ENCODE results near the gene RAD52. TPM values are rescaled to one million over a fixed set of nuclear protein-coding genes. Genes with fewer than 3 reads are reported as not detected.

RAD52 gene
- total RNA-seq, 6 experiments from 2014 or later = 5.6 to 10.5 (median 8.5) TPM

- peak in 3 of 4 donors; percentile 45 to 62 (median 58) for ATAC-seq
- intact Hi-C loops (cut with DNase I) = no loop called here
- H3K27ac ChIP-seq = no peak overlapping the region
Observed at GRCh38 chr12:911191-911826, 38.2 kb downstream of the RAD52 start.

GRCh38 chr12:910416-910815, 39.1 kb downstream of the RAD52 start:
- H3K27me3 ChIP-seq = no peaks in the 10 kb centered on the region
- H3K36me3 ChIP-seq = peaks cover 0 to 91% (median 26%) of the 10 kb centered on the region in 4 donors
- no peaks in the 10 kb centered on the region for H3K9me3 ChIP-seq
- H3K4me1 ChIP-seq = no peaks in the 10 kb centered on the region
- intact Hi-C loops (cut with DNase I) = no loop called here
- H3K27ac ChIP-seq = no peak overlapping the region
- ATAC-seq = no peak
- no peak for DNase-seq
- TF ChIP-seq POLR2A (IDR thresholded peaks at IDR 0.05) = no peak
- no peak for TF ChIP-seq CTCF (IDR thresholded peaks at IDR 0.05)
- 73% methylated on average over 4 of the region's 4 CpGs for WGBS (ENCODE audit: insufficient coverage, low coverage, low lambda C conversion rate, missing lambda C conversion rate)
- no peak overlapping the region for H3K4me3 ChIP-seq

More at GRCh38 chr12:911191-911826, 38.2 kb downstream of the RAD52 start:
- DNase-seq = no peak
- Histone ChIP-seq H3K9me3 (no peaks in the 10 kb centered on the region), H3K36me3 (peaks cover 0 to 91% (median 25%) of the 10 kb centered on the region in 4 donors), H3K4me1 (no peaks in the 10 kb centered on the region), H3K27me3 (no peaks in the 10 kb centered on the region), H3K4me3 (no peak overlapping the region)
- WGBS (ENCODE audit: insufficient coverage, low coverage, low lambda C conversion rate, missing lambda C conversion rate) = 61% methylated on average over 10 of the region's 10 CpGs
- TF ChIP-seq POLR2A (IDR thresholded peaks at IDR 0.05) (no peak), CTCF (IDR thresholded peaks at IDR 0.05) (no peak)

- TF ChIP-seq CTCF (IDR thresholded peaks at IDR 0.05) (no peak), POLR2A (IDR thresholded peaks at IDR 0.05) (no peak)
- WGBS (ENCODE audit: insufficient coverage, low coverage, low lambda C conversion rate, missing lambda C conversion rate) = 64% methylated on average over 3 of the region's 3 CpGs
- H3K36me3 ChIP-seq = peaks cover 0 to 89% (median 26%) of the 10 kb centered on the region in 4 donors
- DNase-seq = no peak
- H3K27ac ChIP-seq = no peak overlapping the region
- intact Hi-C loops (cut with DNase I) = no loop called here
- no peaks in the 10 kb centered on the region for H3K9me3 ChIP-seq
- H3K4me3 ChIP-seq = no peak overlapping the region
- H3K27me3 ChIP-seq = no peaks in the 10 kb centered on the region
- ATAC-seq = no peak
- no peaks in the 10 kb centered on the region for H3K4me1 ChIP-seq
Observed at GRCh38 chr12:909861-910260, 39.6 kb downstream of the RAD52 start.

- no peak for ATAC-seq
- Histone ChIP-seq H3K4me3 (no peak overlapping the region), H3K27ac (no peak overlapping the region), H3K9me3 (no peaks in the 10 kb centered on the region), H3K4me1 (peaks cover 0 to 19% (median 0%) of the 10 kb centered on the region in 4 donors), H3K27me3 (no peaks in the 10 kb centered on the region), H3K36me3 (peaks cover 0 to 69% (median 26%) of the 10 kb centered on the region in 4 donors)
- intact Hi-C loops (cut with DNase I) = no loop called here
- 76% methylated on average over 16 of the region's 16 CpGs for WGBS (ENCODE audit: insufficient coverage, low coverage, low lambda C conversion rate, missing lambda C conversion rate)
- no peak for DNase-seq
- TF ChIP-seq POLR2A (IDR thresholded peaks at IDR 0.05) (no peak), CTCF (IDR thresholded peaks at IDR 0.05) (no peak)
Observed at GRCh38 chr12:907413-908185, 41.9 kb downstream of the RAD52 start.
